Caco-2 (cell line): ENCODE data around the gene EGFR. TPM values are rescaled to one million over a fixed set of nuclear protein-coding genes. Genes with fewer than 3 reads are reported as not detected.

Experiments
- BruUV-seq: library from RNA; stranded (reverse); fragments of 400-500 nt; replicated peaks from 2 replicates; lab custom pipeline; 2021; lab: Mats Ljungman, UMichigan
- CTCF ChIA-PET: fragments of 300-600 bp; sonication (Branson Sonifier 250); formaldehyde crosslinking; loops from one replicate; lab custom pipeline; 2022; ENCODE audit warnings: antibody characterized with exemption; lab: Charles Lee
- POLR2A ChIA-PET: fragments of 300-600 bp; sonication (Branson Sonifier 250); formaldehyde crosslinking; loops from one replicate; lab custom pipeline; 2022; ENCODE audit warnings: antibody characterized with exemption; lab: Charles Lee
- DNase-seq, 2 experiments: peaks; one replicate each; pipeline versions ENCODE4 v3.0.0 to v3.0.0-alpha.2; 2020 to 2022
- H3K27me3 ChIP-seq: replicated peaks from 2 replicates; pipeline ENCODE4 v1.6.0; 2011; ENCODE audit warnings: low read length; ENCODE audit not compliant: control insufficient read depth, insufficient read depth
- H3K36me3 ChIP-seq: 2 replicates; pipeline ENCODE4 v1.5.1; 2011; ENCODE audit warnings: low read length; ENCODE audit not compliant: control insufficient read depth, insufficient read depth
- H3K4me1 ChIP-seq: fragments of 250-450 bp; sonication (Bioruptor Pico); 2 replicates; pipeline ENCODE4 v1.5.1; 2020; ENCODE audit warnings: mild to moderate bottlenecking
- H3K4me3 ChIP-seq: 2 replicates; pipeline ENCODE4 v1.5.1; 2011; ENCODE audit warnings: low read depth, mild to moderate bottlenecking, control low read depth, low read length
- H3K9me3 ChIP-seq: fragments of 250-450 bp; sonication (Bioruptor Pico); 2 replicates; pipeline ENCODE4 v1.5.1; 2020; ENCODE audit warnings: mild to moderate bottlenecking, moderate library complexity
- H3K27ac Mint-ChIP-seq: one replicate; pipeline ENCODE4 v1.8.0; 2022; ENCODE audit warnings: mixed read lengths; ENCODE audit not compliant: unreplicated experiment
- H3K27me3 Mint-ChIP-seq: one replicate; pipeline ENCODE4 v1.8.0; 2022; ENCODE audit warnings: mixed read lengths; ENCODE audit not compliant: insufficient read depth, unreplicated experiment
- H3K36me3 Mint-ChIP-seq: one replicate; pipeline ENCODE4 v1.8.0; 2022; ENCODE audit warnings: mild to moderate bottlenecking, mixed read lengths; ENCODE audit not compliant: insufficient read depth, unreplicated experiment
- H3K4me1 Mint-ChIP-seq: one replicate; pipeline ENCODE4 v1.8.0; 2022; ENCODE audit warnings: low read depth, mixed read lengths; ENCODE audit not compliant: unreplicated experiment
- H3K4me3 Mint-ChIP-seq: one replicate; pipeline ENCODE4 v1.8.0; 2022; ENCODE audit warnings: mild to moderate bottlenecking, moderate library complexity, mixed read lengths; ENCODE audit not compliant: unreplicated experiment
- H3K9me3 Mint-ChIP-seq: one replicate; pipeline ENCODE4 v1.8.0; 2022; ENCODE audit warnings: mixed read lengths; ENCODE audit not compliant: unreplicated experiment
- intact Hi-C: fragments of 100-400 bp; cut with micrococcal nuclease; formaldehyde crosslinking; loops from one replicate; pipeline ENCODE4 v1.10.0; 2022; ENCODE audit not compliant: unreplicated experiment
- total RNA-seq: library from RNA; stranded (reverse); gene quantifications from 2 replicates; pipeline ENCODE4 v1.2.3, GENCODE V29; 2022
- TF ChIP-seq, protein P1 (sequence below), 2 experiments: fragments of 200-600 bp in 1 of 2; IDR thresholded peaks; 1 replicate in 1 of 2; 2 replicates in 1 of 2; pipeline versions ENCODE4 v1.5.1 to v1.8.0; 2011 to 2022; ENCODE audit warnings: antibody characterized with exemption in 1 of 2, control low read depth in 1 of 2, inconsistent platforms in 1 of 2, low read depth in 1 of 2, low read length in 1 of 2, mild to moderate bottlenecking in 1 of 2, moderate library complexity in 1 of 2; ENCODE audit not compliant: insufficient read depth in 1 of 2, severe bottlenecking in 1 of 2, unreplicated experiment in 1 of 2

EGFR gene
- total RNA-seq, 1 experiment from 2014 or later = 60.1 TPM

- H3K36me3 ChIP-seq = peaks cover 11% of the 10 kb centered on the region
- H3K27me3 ChIP-seq = no peaks in the 10 kb centered on the region
- no peaks in the 10 kb centered on the region for H3K9me3 Mint-ChIP-seq
- peaks cover 66% of the 10 kb centered on the region for H3K4me1 Mint-ChIP-seq
- peaks cover 60% of the 10 kb centered on the region for H3K36me3 Mint-ChIP-seq
- peak overlapping the region; percentile 85 for H3K27ac Mint-ChIP-seq
- CTCF ChIA-PET = interaction anchor here (1.4 kb wide), 1 partner anchor 69 kb away, joined by 6 read pairs; no protein-coding TSS in a partner anchor
- H3K9me3 ChIP-seq = no peaks in the 10 kb centered on the region
- no TSS peak for BruUV-seq
- H3K4me3 ChIP-seq = no peak overlapping the region
- no peak for DNase-seq
- TF ChIP-seq, protein P1, sequence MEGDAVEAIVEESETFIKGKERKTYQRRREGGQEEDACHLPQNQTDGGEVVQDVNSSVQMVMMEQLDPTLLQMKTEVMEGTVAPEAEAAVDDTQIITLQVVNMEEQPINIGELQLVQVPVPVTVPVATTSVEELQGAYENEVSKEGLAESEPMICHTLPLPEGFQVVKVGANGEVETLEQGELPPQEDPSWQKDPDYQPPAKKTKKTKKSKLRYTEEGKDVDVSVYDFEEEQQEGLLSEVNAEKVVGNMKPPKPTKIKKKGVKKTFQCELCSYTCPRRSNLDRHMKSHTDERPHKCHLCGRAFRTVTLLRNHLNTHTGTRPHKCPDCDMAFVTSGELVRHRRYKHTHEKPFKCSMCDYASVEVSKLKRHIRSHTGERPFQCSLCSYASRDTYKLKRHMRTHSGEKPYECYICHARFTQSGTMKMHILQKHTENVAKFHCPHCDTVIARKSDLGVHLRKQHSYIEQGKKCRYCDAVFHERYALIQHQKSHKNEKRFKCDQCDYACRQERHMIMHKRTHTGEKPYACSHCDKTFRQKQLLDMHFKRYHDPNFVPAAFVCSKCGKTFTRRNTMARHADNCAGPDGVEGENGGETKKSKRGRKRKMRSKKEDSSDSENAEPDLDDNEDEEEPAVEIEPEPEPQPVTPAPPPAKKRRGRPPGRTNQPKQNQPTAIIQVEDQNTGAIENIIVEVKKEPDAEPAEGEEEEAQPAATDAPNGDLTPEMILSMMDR (IDR thresholded peaks at IDR 0.05; ENCODE audit: insufficient read depth in 1 of 2, low read depth in 1 of 2, low read length in 1 of 2, severe bottlenecking in 1 of 2, unreplicated experiment in 1 of 2) = no peak
- peaks cover 80% of the 10 kb centered on the region for H3K4me1 ChIP-seq
- peak overlapping the region; percentile 91 for H3K4me3 Mint-ChIP-seq
- POLR2A ChIA-PET = no interaction called here
- intact Hi-C loops = loop anchor here (5.0 kb wide), 1 partner anchor 218 kb away; no protein-coding TSS in a partner anchor
- H3K27me3 Mint-ChIP-seq = no peaks in the 10 kb centered on the region
Observed at GRCh38 chr7:55185321-55185802, 166.5 kb downstream of the EGFR start.

DNA sequence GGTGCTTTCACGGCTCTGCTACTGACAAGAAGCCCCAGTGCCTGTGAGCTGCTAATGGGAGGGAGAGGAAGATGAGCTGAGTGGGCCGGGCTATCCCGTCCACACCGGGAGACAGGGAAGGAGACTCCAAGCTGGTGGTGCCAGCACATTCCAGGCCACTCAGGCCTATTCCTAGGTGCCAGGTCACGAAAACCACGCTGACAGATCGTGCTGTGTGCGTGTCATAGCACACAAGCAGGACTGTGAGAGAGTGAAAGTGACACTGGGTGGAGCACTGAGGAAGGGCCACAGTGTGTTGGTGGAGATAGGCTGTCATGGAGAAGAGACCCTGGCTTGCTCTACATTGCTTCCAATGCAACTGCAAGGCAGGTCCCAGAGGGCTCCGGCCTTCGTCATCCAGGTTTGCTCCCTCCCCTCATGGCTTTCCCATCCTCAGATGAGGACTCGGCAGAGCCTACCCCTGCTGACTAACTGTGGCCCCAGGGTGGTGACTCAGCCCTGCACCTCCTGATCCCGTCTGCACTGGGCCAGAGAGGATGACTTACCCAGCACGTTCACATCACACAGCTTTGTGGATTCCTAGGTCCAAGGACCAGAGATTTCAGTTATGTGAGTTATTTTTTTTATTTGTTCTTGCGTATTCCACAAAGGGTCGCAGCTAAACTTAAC, 167.3 kb downstream of the EGFR start:
- POLR2A ChIA-PET = no interaction called here
- H3K27ac Mint-ChIP-seq = peak overlapping the region; percentile 85
- peaks cover 9% of the 10 kb centered on the region for H3K36me3 ChIP-seq

More for the DNA sequence above, 167.3 kb downstream of the EGFR start:
- intact Hi-C loops = loop anchor here (5.0 kb wide), 1 partner anchor 219 kb away; no protein-coding TSS in a partner anchor
- Mint-ChIP-seq H3K27me3 (no peaks in the 10 kb centered on the region), H3K4me1 (peaks cover 65% of the 10 kb centered on the region), H3K9me3 (no peaks in the 10 kb centered on the region), H3K4me3 (peak overlapping the region; percentile 91), H3K36me3 (peaks cover 53% of the 10 kb centered on the region)
- no peaks in the 10 kb centered on the region for H3K9me3 ChIP-seq
- H3K27me3 ChIP-seq = no peaks in the 10 kb centered on the region
- no TSS peak for BruUV-seq
- DNase-seq = peak; percentile 42 to 76
- no peak overlapping the region for H3K4me3 ChIP-seq
- H3K4me1 ChIP-seq = peaks cover 77% of the 10 kb centered on the region
- TF ChIP-seq, protein P1 (IDR thresholded peaks at IDR 0.05; ENCODE audit: insufficient read depth in 1 of 2, low read depth in 1 of 2, low read length in 1 of 2, severe bottlenecking in 1 of 2, unreplicated experiment in 1 of 2) = no peak
- CTCF ChIA-PET = no interaction called here
